Nephron progenitor cell (in vitro differentiated cells): ENCODE results near the gene NDST1.

Source experiments
- DNase-seq: peaks from one replicate; pipeline ENCODE4 v3.0.0; 2021
- H3K27ac Mint-ChIP-seq: 2 replicates; pipeline ENCODE4 v1.8.0; 2021; ENCODE audit warnings: mild to moderate bottlenecking, moderate library complexity, mixed read lengths
- H3K27me3 Mint-ChIP-seq: 2 replicates; pipeline ENCODE4 v1.8.0; 2021; ENCODE audit warnings: mild to moderate bottlenecking, low read depth, mixed read lengths; ENCODE audit not compliant: poor library complexity
- H3K36me3 Mint-ChIP-seq: 2 replicates; pipeline ENCODE4 v1.8.0; 2021; ENCODE audit warnings: low read depth, mixed read lengths
- H3K4me1 Mint-ChIP-seq: 2 replicates; pipeline ENCODE4 v1.8.0; 2021; ENCODE audit warnings: mixed read lengths
- H3K4me3 Mint-ChIP-seq: 2 replicates; pipeline ENCODE4 v1.8.0; 2021; ENCODE audit warnings: mild to moderate bottlenecking, moderate library complexity, mixed read lengths
- H3K9me3 Mint-ChIP-seq: 2 replicates; pipeline ENCODE4 v1.8.0; 2021; ENCODE audit warnings: mild to moderate bottlenecking, moderate library complexity, mixed read lengths
- TF ChIP-seq, protein P1 (sequence below): fragments of 200-600 bp; sonication (generic); IDR thresholded peaks from 2 replicates; pipeline ENCODE4 v1.5.0; 2021; ENCODE audit warnings: antibody characterized with exemption

The NDST1 gene

DNA sequence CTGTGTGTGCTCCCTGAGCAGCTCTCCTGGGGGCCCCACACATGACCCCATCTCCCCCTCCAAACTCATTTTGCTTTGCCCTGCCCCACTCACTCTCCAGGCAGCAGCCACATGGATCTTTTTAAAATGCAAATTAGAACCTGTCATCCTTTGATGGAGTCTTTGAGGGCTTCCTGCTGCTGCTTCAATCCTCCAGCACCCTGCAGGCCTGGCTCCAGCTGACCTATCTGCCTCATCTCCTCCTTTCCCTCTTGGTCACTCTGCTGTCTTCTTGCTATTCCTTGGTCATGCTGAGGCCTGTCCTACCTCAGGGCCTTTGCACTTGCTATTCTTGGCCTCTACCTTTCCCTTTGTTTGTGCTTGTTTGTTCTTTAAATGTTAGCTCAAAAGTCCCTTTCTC is 17.9 kb downstream of the NDST1 start:
- H3K4me3 Mint-ChIP-seq, result no peak overlapping the region
- TF ChIP-seq, protein P1, sequence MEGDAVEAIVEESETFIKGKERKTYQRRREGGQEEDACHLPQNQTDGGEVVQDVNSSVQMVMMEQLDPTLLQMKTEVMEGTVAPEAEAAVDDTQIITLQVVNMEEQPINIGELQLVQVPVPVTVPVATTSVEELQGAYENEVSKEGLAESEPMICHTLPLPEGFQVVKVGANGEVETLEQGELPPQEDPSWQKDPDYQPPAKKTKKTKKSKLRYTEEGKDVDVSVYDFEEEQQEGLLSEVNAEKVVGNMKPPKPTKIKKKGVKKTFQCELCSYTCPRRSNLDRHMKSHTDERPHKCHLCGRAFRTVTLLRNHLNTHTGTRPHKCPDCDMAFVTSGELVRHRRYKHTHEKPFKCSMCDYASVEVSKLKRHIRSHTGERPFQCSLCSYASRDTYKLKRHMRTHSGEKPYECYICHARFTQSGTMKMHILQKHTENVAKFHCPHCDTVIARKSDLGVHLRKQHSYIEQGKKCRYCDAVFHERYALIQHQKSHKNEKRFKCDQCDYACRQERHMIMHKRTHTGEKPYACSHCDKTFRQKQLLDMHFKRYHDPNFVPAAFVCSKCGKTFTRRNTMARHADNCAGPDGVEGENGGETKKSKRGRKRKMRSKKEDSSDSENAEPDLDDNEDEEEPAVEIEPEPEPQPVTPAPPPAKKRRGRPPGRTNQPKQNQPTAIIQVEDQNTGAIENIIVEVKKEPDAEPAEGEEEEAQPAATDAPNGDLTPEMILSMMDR, result no peak
- no peaks in the 10 kb centered on the region for H3K27me3 Mint-ChIP-seq
- H3K27ac Mint-ChIP-seq, result no peak overlapping the region
- peaks cover 32% of the 10 kb centered on the region for H3K36me3 Mint-ChIP-seq
- peaks cover 40% of the 10 kb centered on the region for H3K4me1 Mint-ChIP-seq
- no peaks in the 10 kb centered on the region for H3K9me3 Mint-ChIP-seq
- DNase-seq, result no peak

GRCh38 chr5:150527038-150527437 is 19.1 kb downstream of the NDST1 start:
- H3K4me3 Mint-ChIP-seq, result no peak overlapping the region
- no peaks in the 10 kb centered on the region for H3K9me3 Mint-ChIP-seq
- H3K27me3 Mint-ChIP-seq, result no peaks in the 10 kb centered on the region
- DNase-seq, result no peak
- peaks cover 36% of the 10 kb centered on the region for H3K4me1 Mint-ChIP-seq
- peaks cover 32% of the 10 kb centered on the region for H3K36me3 Mint-ChIP-seq
- H3K27ac Mint-ChIP-seq, result no peak overlapping the region
- TF ChIP-seq, protein P1, result no peak

GRCh38 chr5:150527808-150528207 is 19.9 kb downstream of the NDST1 start:
- DNase-seq, result no peak
- Mint-ChIP-seq H3K4me3 (no peak overlapping the region), H3K27ac (no peak overlapping the region), H3K9me3 (no peaks in the 10 kb centered on the region), H3K36me3 (peaks cover 30% of the 10 kb centered on the region), H3K27me3 (no peaks in the 10 kb centered on the region), H3K4me1 (peaks cover 29% of the 10 kb centered on the region)
- TF ChIP-seq, protein P1, result no peak

DNA sequence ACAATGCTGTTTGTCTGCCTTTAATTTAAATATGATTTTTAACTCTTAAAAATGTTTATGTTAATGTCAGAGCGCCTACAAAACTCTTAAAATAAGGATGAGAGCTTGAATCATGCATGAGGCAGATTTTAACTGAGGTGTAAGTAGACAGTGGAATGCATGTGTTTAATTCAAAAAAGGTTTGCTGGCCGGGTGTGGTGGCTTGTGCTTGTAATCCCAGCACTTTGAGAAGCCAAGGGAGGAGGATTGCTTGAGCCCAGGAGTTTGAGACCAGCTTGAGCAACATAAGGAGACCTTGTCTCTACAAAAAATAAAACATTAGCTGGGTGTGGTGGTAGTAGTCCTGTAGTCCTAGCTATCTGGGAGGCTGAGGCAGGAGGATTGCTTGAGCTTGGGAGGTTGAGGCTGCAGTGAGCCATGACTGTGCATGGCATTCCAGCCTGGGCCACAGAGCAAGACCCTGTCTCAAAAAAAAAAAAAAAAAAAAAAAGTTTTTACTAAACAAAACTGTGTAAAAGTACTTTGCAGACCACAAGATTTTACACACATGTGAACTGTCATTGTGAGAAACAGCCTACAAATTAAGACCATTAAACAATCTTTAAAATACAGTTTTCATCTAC is 21.1 kb downstream of the NDST1 start:
- H3K27me3 Mint-ChIP-seq, result no peaks in the 10 kb centered on the region
- no peak overlapping the region for H3K27ac Mint-ChIP-seq
- H3K36me3 Mint-ChIP-seq, result peaks cover 37% of the 10 kb centered on the region
- TF ChIP-seq, protein P1, result no peak
- H3K4me1 Mint-ChIP-seq, result peaks cover 21% of the 10 kb centered on the region
- no peak overlapping the region for H3K4me3 Mint-ChIP-seq
- H3K9me3 Mint-ChIP-seq, result no peaks in the 10 kb centered on the region
- no peak for DNase-seq

DNA sequence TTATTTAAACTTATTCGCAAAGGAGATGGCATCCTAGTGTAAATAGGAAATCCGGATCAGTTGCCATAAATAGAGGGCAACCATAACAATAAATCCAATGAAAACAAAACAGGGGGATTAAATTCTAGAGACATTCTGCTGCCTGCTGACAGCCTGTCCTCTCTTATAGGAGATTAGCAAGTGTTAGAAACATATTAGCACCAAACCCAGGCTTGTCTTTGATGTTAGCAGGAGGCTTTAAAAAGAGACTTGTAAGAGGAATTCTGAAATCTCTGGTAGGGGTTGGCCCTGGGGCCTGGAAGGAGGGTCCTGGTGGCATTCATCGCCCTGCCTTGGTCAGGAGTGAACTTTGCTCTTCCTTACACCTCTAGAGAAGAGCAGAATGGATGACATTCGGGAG is 21.6 kb downstream of the NDST1 start:
- Mint-ChIP-seq H3K27me3 (no peaks in the 10 kb centered on the region), H3K27ac (no peak overlapping the region), H3K4me3 (no peak overlapping the region), H3K36me3 (peaks cover 42% of the 10 kb centered on the region), H3K4me1 (peaks cover 21% of the 10 kb centered on the region), H3K9me3 (no peaks in the 10 kb centered on the region)
- TF ChIP-seq, protein P1, result no peak
- DNase-seq, result no peak

DNA sequence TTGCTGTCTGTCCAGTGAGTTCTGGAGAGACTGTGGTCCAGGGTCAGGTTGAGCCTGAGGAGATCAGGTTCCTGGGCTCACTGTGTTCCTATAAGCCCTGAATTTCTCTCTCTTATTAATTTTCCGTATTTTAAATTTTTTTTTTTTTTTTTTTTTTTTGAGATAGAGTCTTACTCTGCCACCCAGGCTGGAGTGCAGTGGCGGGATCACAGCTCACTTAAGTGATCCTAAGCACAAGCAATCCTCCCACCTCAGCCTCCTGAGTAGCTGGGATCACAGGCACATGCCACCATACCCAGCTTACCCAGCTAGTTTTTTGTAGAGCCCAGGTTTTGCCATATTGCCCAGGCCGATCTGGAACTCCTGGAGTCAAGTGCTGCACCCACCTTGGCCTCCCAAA is 22.5 kb downstream of the NDST1 start:
- Mint-ChIP-seq H3K36me3 (peaks cover 51% of the 10 kb centered on the region), H3K27ac (no peak overlapping the region), H3K4me3 (no peak overlapping the region)

More for the DNA sequence above, 22.5 kb downstream of the NDST1 start:
- Mint-ChIP-seq H3K4me1 (peaks cover 14% of the 10 kb centered on the region), H3K9me3 (no peaks in the 10 kb centered on the region), H3K27me3 (no peaks in the 10 kb centered on the region)
- TF ChIP-seq, protein P1, result no peak
- DNase-seq, result no peak
